Measurements from ENCODE around the gene GYG2.

GRCh38 chrX:2921750-2922149 is 93.0 kb downstream of the GYG2 start:
- TF ChIP-seq CTCF (IDR thresholded peaks at IDR 0.05) (no peak), POLR2A (IDR thresholded peaks at IDR 0.05) (no peak)

Measured in thyroid gland (tissue), 4 donors.